ENCODE data around the gene MLX. TPM values are rescaled to one million over a fixed set of nuclear protein-coding genes. Genes with fewer than 3 reads are reported as not detected.

The MLX gene
- total and polyA plus RNA-seq, 2 of the 8 experiments (the other 6 are each of a cell fraction or from before 2014, with no cell fraction given) = 27.0 to 27.5 TPM

DNA sequence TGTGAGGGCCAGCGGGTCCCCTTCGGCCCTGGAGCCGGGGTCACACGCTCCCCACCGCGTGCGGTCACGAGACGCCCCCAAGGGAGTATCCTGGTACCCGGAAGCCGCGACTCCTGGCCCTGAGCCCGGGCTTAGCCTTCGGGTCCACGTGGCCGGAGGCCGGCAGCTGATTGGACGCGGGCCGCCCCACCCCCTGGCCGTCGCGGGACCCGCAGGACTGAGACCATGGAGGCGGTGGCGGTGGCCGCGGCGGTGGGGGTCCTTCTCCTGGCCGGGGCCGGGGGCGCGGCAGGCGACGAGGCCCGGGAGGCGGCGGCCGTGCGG lies 30.9 kb upstream of the MLX start, which contains the start of gene NAGLU (continued):
- TF ChIP-seq USF2 (IDR thresholded peaks at IDR 0.05; ENCODE audit: low read length) = peak; percentile 90
- TF ChIP-seq TAF7 (optimal IDR thresholded peaks at IDR 0.05; ENCODE audit: borderline replicate concordance, low read depth, low read length) = peak; percentile 16
- TF ChIP-seq BCL11A (IDR thresholded peaks at IDR 0.05; ENCODE audit: low read depth in 2 of 2, low read length in 2 of 2) = no peak
- TF ChIP-seq, protein P1, sequence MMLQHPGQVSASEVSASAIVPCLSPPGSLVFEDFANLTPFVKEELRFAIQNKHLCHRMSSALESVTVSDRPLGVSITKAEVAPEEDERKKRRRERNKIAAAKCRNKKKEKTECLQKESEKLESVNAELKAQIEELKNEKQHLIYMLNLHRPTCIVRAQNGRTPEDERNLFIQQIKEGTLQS (IDR thresholded peaks at IDR 0.05; ENCODE audit: insufficient read depth, low read depth, low read length) = peak; percentile 73; the same call in 1 of the 2 replicates
- no peak for TF ChIP-seq FOSL1 (IDR thresholded peaks at IDR 0.05; ENCODE audit: insufficient read depth, low read depth, low read length)
- no peak for TF ChIP-seq NRF1 (IDR thresholded peaks at IDR 0.05; ENCODE audit: low read depth, low read length)
- TF ChIP-seq TBP (IDR thresholded peaks at IDR 0.05; ENCODE audit: low read depth, low read length) = peak; percentile 20; the same call in 1 of the 2 replicates
